GM12878 (cell line): ENCODE data around the gene ATG9A. TPM values are rescaled to one million over a fixed set of nuclear protein-coding genes. Genes with fewer than 3 reads are reported as not detected.

Experiments used
- BCLAF1 ChIP-seq: fragments of 450-650 bp; IDR thresholded peaks from 2 replicates; pipeline ENCODE4 v1.6.1; 2017; ENCODE audit warnings: antibody characterized with exemption, mild to moderate bottlenecking, moderate library complexity
- EGR1 ChIP-seq, 2 experiments: IDR thresholded peaks; 1 replicate in 1 of 2; 2 replicates in 1 of 2; pipeline ENCODE4 v1.6.1; 2011 to 2012; ENCODE audit warnings: low read depth in 2 of 2, low read length in 2 of 2, borderline replicate concordance in 1 of 2, mild to moderate bottlenecking in 1 of 2, moderate library complexity in 1 of 2
- FOXM1 ChIP-seq: IDR thresholded peaks from 2 replicates; pipeline ENCODE4 v1.6.1; 2012; ENCODE audit warnings: low read depth, mild to moderate bottlenecking, inconsistent platforms, low read length, moderate library complexity
- HCFC1 ChIP-seq: fragments of 150-350 bp; IDR thresholded peaks from 2 replicates; pipeline ENCODE4 v1.6.1; 2014; ENCODE audit warnings: low read length
- HSF1 ChIP-seq: fragments of 150-350 bp; IDR thresholded peaks from 2 replicates; pipeline ENCODE4 v1.6.1; 2014; ENCODE audit warnings: mild to moderate bottlenecking, low read depth, low read length
- KLF5 ChIP-seq: fragments of 450-650 bp; IDR thresholded peaks from 2 replicates; pipeline ENCODE4 v1.6.1; 2014; ENCODE audit warnings: mild to moderate bottlenecking; ENCODE audit not compliant: partially characterized antibody
- NFIC ChIP-seq: IDR thresholded peaks from 2 replicates; pipeline ENCODE4 v1.6.1; 2012; ENCODE audit warnings: low read depth, mild to moderate bottlenecking, inconsistent platforms, low read length, moderate library complexity
- NFYB ChIP-seq: IDR thresholded peaks from 2 replicates; pipeline ENCODE4 v1.6.1; 2011; ENCODE audit warnings: low read depth, mild to moderate bottlenecking, low read length, improper control_type of control experiment, moderate library complexity; ENCODE audit not compliant: insufficient read depth
- PAX5 ChIP-seq: IDR thresholded peaks from 2 replicates; pipeline ENCODE4 v1.6.1; 2011; ENCODE audit warnings: low read depth, low read length, borderline replicate concordance
- POLR2A ChIP-seq: IDR thresholded peaks from 2 replicates; pipeline ENCODE4 v1.6.1; 2011; ENCODE audit warnings: low read depth, mild to moderate bottlenecking, low read length
- RBBP5 ChIP-seq: fragments of 200-600 bp; sonication (generic); conservative IDR thresholded peaks from 2 replicates; pipeline ENCODE4 v1.6.1; 2016
- SKIL ChIP-seq: fragments of 450-650 bp; IDR thresholded peaks from 2 replicates; pipeline ENCODE4 v1.6.1; 2017; ENCODE audit warnings: mild to moderate bottlenecking, low read depth, inconsistent platforms; ENCODE audit not compliant: poor library complexity, severe bottlenecking
- SREBF1 ChIP-seq: IDR thresholded peaks from 2 replicates; pipeline ENCODE4 v1.6.1; 2012; ENCODE audit warnings: mild to moderate bottlenecking, low read length
- SUZ12 ChIP-seq: fragments of 200-600 bp; sonication (generic); IDR thresholded peaks from one replicate; pipeline ENCODE4 v1.6.1; 2018; ENCODE audit warnings: antibody characterized with exemption, mild to moderate bottlenecking; ENCODE audit not compliant: unreplicated experiment
- USF2 ChIP-seq: IDR thresholded peaks from 2 replicates; pipeline ENCODE4 v1.6.1; 2011; ENCODE audit warnings: low read depth, low read length, improper control_type of control experiment, borderline replicate concordance
- ZNF592 ChIP-seq: fragments of 450-650 bp; IDR thresholded peaks from 2 replicates; pipeline ENCODE4 v1.6.1; 2017; ENCODE audit warnings: mild to moderate bottlenecking, moderate library complexity
- ZZZ3 ChIP-seq: IDR thresholded peaks from 2 replicates; pipeline ENCODE4 v1.6.1; 2011; ENCODE audit warnings: low read depth; ENCODE audit not compliant: control insufficient read depth, insufficient read length
- polyA plus RNA-seq, 11 experiments: library from polyadenylated mRNA; depleted of rRNA in 4 of 11; unstranded in 6 of 11; stranded (reverse) in 5 of 11; fragments of >200 nt; fragmentation: Nextera tagmentation in 4 of 11; fragmentation: Illumina TruSeq in 1 of 11; extraction: Ambion mirVana in 4 of 11; extraction: Trizol in 1 of 11; gene quantifications; 1 replicate in 1 of 11; 2 replicates in 10 of 11; pipeline versions ENCODE4 v1.2.1 to v1.2.3, GENCODE V29; 2011 to 2016; ENCODE audit warnings: inconsistent platforms in 2 of 11, missing spikeins in 2 of 11, low read depth in 1 of 11
- total RNA-seq, 4 experiments: library from RNA; depleted of rRNA in 3 of 4; stranded (reverse); fragments of >200 nt in 3 of 4; fragmentation: Illumina TruSeq in 1 of 4; extraction: Trizol in 1 of 4; gene quantifications; 2 replicates each; pipeline versions ENCODE4 v1.2.1 to v1.2.3, GENCODE V29; 2013 to 2021

ATG9A gene
- total and polyA plus RNA-seq, 10 of the 15 experiments (the other 5 are each of a cell fraction or from before 2014, with no cell fraction given): 0.16 to 37.5 (median 14.6) TPM; not detected in 1

- no peak for TF ChIP-seq USF2
- TF ChIP-seq SKIL: peak; percentile 28
- TF ChIP-seq HSF1: no peak
- TF ChIP-seq ZNF592: 0 out of 2 replicates have a peak, but pooled peaks have one; percentile 59
- peak; percentile 54 for TF ChIP-seq KLF5
- peak; percentile 44; the same call in 1 of the 2 replicates for TF ChIP-seq POLR2A
- TF ChIP-seq EGR1 (IDR thresholded peaks at IDR 0.05; ENCODE audit: borderline replicate concordance in 1 of 2, low read depth in 2 of 2, low read length in 2 of 2): no peak
- TF ChIP-seq NFIC: no peak
- peak; percentile 56; the same call in 1 of the 2 replicates for TF ChIP-seq FOXM1
- 0 out of 2 replicates have a peak, but pooled peaks have one; percentile 21 for TF ChIP-seq NFYB
- TF ChIP-seq BCLAF1: no peak
- no peak for TF ChIP-seq HCFC1
- TF ChIP-seq SREBF1: no peak
- TF ChIP-seq PAX5: no peak
- no peak for TF ChIP-seq SUZ12
- TF ChIP-seq ZZZ3: no peak
- TF ChIP-seq RBBP5: no peak
Observed at GRCh38 chr2:219277703-219278654, 48.5 kb upstream of the ATG9A start (continued).
